VCaP (cell line): ENCODE measurements around the gene HOMER1.

ENCODE experiments used
- H3K27ac ChIP-seq: fragments of 450-650 bp; 2 replicates; pipeline ENCODE4 v1.5.1; 2017
- TF ChIP-seq, protein P1 (sequence below): fragments of 450-650 bp; conservative IDR thresholded peaks from 2 replicates; pipeline ENCODE4 v1.5.1; 2017; ENCODE audit warnings: mild to moderate bottlenecking, moderate library complexity

HOMER1 gene

DNA sequence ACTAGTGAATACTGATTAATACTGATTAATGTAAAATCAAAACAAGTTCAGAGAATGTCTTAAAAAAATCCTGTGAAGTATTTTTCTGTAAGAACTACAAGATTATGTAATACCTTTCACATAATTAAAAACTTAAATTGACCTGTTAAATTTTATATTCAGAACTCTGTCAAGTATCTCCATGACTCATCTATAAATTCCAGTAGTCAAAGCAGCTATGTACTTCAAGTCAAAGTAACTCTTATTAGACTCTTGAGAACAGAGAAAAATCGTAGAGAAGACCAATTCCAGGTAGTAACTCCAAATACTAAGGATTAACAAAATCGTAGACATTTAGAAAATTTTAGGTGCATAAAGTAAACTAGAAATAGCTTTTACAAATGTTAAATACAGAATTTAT lies 77.1 kb downstream of the HOMER1 start:
- TF ChIP-seq, protein P1, sequence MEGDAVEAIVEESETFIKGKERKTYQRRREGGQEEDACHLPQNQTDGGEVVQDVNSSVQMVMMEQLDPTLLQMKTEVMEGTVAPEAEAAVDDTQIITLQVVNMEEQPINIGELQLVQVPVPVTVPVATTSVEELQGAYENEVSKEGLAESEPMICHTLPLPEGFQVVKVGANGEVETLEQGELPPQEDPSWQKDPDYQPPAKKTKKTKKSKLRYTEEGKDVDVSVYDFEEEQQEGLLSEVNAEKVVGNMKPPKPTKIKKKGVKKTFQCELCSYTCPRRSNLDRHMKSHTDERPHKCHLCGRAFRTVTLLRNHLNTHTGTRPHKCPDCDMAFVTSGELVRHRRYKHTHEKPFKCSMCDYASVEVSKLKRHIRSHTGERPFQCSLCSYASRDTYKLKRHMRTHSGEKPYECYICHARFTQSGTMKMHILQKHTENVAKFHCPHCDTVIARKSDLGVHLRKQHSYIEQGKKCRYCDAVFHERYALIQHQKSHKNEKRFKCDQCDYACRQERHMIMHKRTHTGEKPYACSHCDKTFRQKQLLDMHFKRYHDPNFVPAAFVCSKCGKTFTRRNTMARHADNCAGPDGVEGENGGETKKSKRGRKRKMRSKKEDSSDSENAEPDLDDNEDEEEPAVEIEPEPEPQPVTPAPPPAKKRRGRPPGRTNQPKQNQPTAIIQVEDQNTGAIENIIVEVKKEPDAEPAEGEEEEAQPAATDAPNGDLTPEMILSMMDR = no peak
- no peak overlapping the region for H3K27ac ChIP-seq

DNA sequence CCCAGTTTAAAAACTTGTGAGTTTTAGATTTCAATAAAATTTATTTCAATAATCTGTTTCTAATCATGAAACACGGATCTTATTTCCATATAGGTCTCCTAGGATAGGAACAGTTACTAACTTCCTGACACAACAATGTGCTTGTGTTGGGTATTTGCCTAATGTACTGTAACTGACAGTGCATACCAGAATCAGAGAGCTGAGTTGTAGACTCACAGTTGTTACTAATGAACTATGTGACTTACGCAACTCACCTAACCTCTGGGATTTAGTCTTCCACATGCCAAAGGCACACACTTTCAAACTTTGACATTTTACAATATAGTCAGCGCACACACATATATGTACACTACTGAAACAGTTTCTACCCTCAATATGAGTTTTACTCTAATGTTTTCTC lies 77.7 kb downstream of the HOMER1 start:
- H3K27ac ChIP-seq = no peak overlapping the region
- TF ChIP-seq, protein P1 = no peak

DNA sequence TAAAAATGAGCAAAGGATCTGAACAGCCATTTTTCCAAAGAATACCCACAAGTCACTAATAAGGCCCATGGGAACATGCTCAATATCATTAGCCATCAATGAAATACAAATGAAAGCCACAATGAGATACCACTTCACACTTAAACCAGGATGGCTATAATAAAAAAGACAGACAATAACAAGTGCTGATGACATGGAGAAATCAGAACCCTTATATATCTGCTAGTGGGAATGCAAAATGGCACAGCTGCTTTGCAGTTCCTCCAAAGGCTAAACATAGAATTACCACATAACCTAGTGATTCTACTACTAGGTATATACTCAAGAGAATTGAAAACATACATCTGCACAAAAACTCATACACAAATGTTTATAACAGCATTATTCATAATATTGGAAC lies 83.7 kb downstream of the HOMER1 start:
- TF ChIP-seq, protein P1 = no peak
- H3K27ac ChIP-seq = no peak overlapping the region

DNA sequence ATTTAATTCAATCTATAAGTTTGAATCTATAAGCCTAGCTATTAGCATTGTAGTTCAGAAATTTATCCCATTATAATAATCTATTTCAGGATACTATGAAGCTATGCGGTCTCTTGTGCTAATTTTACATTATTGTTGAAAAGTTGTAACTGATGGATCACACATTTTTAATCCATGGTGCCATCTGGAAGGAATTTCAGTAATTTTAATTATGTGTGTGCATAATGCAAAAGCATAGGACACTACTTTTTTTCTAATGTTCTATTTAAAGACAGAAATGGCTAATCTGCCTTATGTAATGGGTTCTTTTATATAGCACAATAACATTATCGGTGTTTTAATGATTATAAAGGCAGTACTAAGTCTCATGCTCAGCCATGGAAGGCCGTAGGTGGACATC lies 90.6 kb downstream of the HOMER1 start:
- TF ChIP-seq, protein P1 = no peak
- no peak overlapping the region for H3K27ac ChIP-seq

DNA sequence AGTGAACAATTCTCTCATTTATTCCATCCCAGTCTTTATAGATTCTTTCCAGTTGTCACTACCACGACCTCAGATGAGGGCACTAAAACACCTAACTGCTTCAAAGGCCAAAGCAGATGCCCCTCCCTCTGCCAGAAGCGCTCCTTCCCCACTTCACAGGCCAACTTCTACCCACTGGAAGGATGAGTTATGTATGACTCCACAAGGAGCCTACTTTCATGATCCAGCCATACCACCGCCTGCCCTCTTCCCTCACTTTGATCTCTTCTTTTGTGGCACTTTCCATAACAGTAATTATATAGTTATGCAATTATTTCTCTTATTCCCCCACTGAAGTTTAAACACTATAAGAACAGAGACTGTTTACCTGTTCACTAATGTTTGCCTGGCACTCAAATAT lies 93.7 kb downstream of the HOMER1 start:
- H3K27ac ChIP-seq = peak overlapping the region; percentile 22; the same call in 1 of the 2 replicates
- TF ChIP-seq, protein P1 = no peak

DNA sequence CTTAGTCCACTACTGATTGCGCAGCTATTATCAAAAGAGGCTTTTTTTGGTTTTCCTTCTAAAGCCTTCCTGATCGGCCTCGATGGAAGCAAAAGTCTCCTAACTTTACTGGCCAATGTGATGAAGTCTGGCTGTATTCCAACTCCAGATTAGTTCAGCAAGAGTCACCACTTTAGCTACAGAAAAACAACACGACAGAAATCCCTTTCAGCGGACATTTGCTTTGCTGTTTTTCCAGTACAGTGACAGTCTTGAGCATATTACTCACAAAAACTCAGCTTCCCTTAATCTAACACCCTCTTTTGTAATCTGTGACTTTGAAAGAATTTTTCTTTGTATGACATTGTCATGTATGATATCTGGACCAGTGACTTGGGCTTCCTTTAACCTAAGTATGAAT lies 95.7 kb downstream of the HOMER1 start:
- TF ChIP-seq, protein P1 = no peak
- H3K27ac ChIP-seq = no peak overlapping the region

DNA sequence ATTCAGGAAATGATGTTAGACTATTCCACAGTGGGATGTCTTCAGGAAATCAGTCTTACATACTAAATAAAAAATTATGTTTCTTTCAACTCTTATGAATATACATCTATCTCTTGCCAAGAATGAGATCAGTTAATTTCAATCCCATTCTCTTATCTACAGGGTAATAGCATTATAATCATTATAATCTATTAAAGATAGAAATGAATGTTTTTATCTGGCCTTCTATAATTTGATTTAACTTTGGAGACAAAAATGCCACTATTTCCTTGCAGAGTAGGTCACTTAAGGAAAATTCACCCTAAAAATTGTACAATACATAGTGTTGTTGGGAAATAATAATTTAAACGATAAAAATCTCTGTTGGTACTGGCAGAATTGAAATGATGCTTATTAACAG lies 96.4 kb downstream of the HOMER1 start:
- H3K27ac ChIP-seq = no peak overlapping the region
- TF ChIP-seq, protein P1 = no peak

DNA sequence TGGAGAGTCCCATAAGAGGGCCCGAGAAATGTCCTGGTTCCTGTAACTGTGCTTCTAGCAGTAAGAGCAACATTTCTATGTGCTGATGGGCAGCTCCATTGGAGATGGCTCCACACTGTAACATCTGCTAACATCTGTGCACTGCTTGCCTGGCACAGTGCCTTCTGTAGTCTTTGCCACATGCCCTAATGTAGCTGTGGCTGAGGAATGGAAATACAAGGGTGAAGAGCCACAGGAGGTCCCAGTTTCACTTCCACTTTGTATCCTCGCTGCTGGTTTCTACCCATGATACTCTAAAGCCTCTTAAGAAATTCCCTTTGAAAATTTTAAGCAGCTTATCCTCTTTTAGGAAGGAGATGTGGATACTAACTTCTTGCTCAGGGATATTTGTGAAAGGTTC lies 97.4 kb downstream of the HOMER1 start:
- TF ChIP-seq, protein P1 = no peak
- H3K27ac ChIP-seq = no peak overlapping the region
